Measurements from ENCODE around the gene CLPSL2.

The CLPSL2 gene

DNA sequence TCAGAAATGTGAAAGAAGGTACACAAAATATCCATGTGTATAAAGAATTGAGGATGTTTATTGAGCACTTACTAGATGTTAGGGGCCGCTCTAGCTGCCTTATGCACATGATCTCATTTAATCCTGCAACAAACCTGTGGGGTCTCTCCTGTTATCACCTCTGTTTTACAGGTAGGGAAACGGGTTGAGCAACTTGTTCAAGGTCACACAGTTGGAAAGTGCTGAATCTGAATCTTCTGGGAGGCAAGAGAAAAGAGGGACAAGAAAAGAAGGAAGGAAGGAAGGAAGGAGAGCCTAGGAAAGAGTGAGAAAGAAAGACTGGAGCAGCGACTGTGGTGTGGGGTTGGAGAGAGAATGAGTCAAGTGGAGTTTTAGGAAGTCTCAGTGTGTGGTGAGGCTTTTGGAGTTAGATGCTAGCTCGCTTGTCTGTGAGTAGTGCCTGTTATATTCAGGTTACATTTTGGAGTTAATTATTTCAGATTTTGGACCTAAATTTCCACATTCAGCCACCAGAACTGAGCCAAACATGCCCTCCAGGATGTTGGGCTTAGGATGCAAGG is 12.1 kb downstream of the CLPSL2 start:
- no peak for DNase-seq

DNA sequence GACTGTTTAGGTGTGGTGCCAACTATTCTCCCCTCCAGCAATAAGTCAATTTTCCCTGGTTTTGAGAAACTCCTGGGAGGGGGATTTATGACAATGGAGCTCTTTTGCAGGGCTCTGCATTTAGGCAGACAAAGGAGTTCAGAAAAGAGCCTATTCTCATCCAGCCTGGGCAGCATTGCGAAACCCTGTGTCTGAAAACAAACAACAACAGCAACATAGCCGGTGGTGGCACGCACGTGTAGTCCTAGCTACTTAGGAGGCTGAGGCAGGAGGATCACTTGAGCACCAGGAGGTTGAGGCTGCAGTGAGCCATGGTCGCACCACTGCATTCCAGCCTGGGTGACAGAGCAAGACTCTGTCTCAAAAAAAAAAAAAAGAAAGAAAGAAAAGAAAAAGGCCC is 14.3 kb downstream of the CLPSL2 start:
- no peak for DNase-seq

DNA sequence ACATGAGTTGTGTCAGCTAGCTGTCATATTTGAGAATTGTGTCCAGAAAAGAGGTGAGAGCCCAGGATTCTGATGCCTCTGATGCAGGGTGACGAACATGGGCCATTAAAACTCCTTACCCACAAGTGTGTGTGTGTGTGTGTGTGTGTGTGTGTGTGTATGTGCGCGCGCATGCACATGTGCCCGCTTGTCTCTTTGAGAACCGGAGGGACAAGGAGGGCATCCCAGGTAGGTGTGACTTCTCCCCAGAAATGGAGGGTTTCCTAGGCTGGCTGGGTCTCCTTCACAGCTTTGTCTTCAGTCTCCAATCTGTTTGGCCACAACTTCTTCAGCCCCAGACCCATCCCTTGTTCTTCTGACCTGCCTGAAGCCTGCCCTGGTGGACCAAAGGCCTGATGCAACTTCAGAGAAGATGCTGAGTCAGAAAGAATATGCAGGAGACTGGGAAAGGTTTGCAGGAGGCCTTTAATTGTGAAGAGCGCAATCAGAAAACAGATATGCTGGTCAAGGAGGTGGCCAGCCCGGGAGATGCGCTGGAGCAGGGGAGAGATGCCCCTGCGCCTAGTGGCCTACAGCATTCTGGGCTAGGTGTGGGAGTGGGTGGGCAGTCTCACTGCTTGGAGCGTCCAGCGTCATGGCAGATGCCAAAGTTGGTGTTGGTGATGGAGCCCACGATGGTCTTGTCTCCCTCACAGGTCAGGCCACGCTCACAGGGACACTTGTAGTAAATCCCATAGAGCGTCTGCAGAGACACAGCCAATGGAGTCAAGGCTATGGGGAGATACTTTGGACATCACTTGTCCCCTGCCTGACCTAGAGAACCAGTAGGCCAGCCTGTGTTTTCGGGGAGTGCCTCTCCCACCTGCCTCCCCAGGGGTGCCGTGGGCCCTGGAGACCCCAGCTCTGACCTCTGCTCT is 18.4 kb downstream of the CLPSL2 start:
- DNase-seq = no peak

DNA sequence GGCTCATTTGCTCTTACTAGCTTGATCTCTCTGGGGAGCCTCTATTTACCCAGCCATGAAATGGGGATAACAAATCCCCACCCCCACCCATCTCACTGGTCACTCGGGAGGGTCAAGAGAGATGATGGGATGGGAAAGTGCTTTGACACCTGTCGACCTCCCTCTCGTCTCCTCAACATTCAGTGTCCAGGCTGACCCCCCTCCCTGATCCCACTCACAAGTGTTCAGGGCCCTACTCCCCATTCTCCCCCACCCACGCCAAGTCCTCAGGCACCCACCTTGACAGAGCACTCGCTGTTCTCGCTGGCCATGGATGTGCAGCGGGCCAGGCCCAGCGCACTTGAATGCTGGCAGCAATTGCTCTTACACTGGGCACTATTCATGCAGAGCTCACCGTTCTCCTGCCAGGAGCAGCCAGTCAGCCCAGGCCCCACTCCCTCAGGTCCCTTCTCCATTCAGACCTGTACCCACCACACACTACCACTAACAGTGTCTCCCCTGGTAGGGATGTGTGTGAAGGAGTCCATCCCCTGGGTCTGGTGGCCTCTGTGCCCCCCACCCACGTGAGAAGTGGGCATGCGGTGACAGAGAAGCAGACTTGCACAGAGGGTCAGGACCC is 19.2 kb downstream of the CLPSL2 start:
- DNase-seq = no peak

DNA sequence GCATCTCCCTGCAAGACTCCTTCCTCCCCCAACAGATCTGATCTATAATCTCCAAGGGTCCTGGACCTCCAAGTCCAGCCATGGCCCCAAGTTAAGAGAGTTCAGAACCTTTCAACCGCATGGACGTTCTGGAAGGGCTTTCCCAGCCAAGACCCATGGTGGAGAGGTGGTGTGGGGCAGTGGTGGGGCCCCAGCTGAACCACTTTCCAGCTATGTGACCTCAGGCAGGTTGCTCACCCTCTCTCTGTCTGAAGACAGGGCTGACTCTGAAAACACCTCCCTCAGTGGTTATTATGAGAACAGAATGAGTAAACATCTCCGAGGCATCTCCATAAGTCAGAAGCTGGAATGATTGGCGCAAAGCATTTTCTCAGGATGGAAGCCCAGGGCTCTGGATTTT is 19.8 kb downstream of the CLPSL2 start:
- DNase-seq = no peak

DNA sequence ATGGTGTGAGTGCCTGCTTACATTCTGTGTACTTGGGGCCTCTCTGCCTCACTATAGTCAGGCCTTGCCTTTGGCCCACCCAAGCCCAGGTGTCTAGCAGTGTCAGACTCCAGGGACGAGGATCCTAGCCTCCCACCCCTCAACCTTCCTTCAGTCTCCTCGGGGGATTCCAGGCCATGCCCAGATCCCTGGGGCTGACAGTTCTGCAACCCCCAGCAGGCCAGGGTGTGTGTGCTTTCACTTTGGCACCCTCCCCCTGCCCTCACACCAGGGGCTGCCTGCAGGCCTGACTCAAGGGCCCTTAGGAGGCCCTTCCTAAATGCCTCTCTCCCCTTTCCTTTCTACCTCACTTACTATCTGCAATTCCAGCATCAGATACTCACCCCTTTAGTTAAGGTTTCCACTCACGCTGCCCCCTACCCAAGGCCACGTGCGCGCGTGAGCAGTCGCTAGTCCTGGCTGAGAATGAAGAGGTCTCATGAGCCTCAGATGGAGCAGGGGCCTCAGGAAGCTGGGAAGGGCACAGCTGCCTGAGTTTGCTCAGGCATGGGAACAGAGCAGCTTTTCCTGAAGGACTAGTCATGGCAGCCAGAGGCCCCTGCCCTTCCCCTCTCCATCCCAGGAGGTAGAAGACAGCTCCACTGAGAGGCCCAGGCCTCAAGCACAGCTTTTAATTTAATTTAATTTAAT is 21.6 kb downstream of the CLPSL2 start:
- no peak for DNase-seq

DNA sequence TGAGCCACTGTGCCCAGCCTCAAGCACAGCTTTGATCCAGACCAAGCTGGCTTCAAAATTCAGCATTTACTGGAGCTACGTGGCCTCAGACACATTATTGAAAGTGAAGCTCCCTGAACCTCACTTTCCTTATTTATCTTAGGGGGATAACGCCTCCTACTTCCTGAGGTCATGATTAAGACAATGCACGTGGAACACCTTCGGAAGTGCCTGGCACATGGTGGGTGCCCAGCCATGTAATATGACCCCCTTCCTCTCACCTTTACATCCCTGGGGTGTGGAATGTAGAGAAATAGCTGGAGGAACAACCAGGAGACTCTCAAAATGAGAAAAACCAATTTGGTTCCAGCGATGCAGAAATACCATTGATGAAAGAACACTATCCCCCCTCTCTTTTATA is 22.3 kb downstream of the CLPSL2 start:
- DNase-seq = no peak

DNA sequence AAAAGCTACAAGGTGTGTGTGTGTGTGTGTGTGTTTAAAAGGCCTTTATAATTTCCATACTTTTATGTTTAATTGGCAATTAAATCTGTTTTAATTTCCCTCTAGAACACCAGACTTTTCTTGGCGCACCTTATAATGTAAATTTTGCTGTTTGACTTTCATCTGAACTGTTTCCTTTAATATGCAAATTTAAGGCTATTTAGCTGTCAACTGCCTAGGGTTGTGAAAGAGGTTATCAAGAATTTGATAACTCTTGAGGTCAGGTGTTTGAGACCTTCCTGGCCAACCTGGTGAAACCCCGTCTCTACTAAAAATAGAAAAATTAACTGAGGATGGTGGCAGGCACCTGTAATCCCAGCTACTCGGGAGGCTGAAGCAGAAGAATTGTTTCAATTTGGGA is 24.8 kb downstream of the CLPSL2 start:
- DNase-seq = no peak

DNA sequence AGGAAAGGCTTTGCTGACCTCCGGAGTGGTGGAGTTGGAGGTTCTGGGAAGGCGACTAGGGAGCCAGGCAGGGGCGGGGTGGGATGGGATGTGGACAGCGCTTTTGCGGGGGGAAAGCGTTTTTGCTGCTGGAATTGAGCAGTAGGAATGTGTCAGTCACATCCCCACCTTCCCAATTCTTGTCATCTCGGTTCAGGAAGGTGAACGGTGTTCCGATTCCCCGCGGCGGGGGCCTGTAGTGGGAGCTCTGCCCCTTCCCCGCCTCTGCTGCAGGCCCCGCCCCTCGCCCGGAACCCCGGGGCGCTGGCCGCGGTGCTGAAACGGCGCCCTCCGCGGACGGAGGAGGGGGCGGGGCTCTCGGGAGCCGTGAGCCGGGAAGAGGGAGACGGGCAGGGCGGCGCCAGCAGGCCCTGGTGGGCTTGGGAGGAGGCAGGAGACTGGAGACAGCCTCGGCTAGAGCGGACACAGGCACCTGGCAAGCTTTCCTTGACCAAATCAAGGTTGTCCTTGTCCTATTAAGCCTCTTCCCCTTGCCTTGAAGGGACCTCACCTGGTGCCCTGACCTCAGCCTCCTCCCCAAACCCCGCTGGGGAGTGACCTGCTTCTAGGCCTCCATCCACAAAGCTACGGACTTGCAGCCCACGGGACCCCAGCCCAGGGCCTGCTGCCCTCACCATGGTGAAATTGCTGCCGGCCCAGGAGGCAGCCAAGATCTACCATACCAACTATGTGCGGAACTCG is 28.8 kb downstream of the CLPSL2 start, which contains the start of gene LHFPL5:
LHFPL5 (plus strand) TSS at position 357 of the 741 bp plus-strand sequence; CDS start at position 676, 319 bp downstream.
- peak; percentile 9 for DNase-seq

DNA sequence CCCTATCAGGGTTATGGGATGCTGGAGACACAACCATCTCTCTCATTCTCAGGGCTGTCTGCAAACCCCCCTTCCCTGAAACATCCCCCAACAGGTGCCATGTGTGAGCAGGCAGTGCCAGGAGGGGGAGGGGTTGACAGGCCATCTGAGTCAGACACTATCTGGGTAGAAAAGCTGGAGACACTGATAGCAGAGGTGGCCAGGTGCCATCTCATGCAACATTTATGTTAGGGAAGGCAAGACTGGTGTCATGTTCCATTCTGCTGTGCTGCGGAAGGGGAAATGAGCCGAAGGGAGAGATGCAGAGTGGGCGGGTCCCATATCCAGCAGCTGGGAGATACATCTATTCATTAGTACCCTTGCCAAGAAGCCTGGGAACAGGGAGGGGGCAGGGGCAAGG is 32.3 kb downstream of the CLPSL2 start:
- peak; percentile 85 for DNase-seq

DNA sequence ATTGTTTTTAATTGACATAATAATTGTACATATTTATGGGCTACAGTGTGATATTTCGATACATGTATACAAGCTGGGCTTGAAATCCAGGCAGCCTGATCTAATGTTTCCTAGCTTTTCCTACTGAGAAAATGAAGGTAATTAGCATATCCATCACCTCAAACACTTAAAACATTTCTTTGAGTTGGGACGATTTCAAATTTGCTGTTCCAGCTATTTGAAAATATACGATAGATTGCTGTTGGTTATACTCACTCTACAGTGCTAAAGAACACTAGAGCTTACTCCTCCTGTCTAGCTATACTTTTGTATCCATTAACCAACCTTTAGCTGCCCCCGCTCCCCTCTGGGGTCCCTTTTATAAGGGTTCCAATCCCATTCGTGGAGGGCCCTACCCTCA is 33.4 kb downstream of the CLPSL2 start:
- no peak for DNase-seq

DNA sequence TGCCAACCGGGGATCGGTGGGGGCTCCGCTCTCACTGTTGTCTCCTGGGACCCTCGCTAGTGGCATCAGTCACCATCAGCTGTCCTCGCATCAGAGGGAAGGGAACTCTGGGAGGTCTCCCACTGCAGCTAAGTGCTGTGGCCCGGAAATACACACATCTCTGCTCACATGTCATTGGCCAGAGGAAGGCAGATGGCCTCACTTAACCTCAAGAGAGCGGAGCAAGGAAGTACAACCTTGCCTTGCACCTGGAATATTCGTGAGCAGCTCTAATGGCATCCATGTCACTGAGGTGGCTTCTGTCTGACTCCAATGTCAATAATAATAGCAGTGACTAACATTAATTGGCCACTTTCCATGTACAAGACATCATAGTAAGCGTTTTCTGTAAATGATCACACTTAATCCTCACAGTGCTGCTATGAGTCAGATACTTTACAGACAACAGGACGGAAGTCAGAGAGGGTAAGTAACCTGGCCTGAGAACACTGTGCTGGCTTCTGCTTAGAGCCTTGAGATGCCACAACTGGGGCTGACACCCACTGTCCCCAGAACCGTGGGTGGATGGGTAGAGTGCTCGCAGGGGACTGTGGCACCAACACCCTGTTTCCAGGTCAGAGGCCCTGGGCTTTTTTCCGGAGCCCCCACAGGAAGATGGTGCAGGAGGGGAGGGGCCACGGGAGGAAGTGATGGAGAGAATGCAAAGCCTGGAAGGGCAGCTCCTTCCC is 34.7 kb downstream of the CLPSL2 start:
- peak; percentile 34 for DNase-seq

DNA sequence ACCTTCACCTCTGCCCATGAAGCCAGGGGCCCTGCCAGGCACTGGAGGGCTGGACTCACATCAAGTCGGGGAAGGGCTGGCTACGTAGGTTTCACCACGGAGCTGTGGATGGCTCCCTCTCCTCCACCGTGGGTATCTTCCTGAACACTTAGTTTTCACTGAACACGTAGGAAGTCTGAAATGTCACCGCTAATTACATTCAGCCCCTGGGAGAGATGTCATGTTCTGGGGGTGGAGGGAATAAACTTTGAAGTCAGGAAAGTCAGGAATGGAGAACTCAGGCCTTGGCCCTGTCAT is 35.2 kb downstream of the CLPSL2 start:
- DNase-seq = no peak

DNA sequence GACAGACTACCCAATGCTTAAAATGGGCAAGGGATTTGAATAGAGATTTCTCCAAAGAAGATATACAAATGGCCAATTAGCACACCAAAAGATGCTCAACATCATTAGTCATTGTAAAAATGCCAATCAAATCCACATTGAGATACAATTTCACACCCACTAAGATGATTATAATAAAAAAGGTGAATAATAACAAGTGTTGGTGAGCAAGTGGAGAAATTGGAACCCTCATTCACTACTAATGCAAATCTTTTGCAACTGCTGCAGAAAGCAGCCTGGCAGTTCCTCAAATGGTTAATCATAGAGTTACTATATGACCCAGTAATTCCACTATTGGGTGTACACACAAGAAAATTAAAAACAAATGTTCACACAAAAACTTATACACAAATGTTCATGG is 41.1 kb downstream of the CLPSL2 start:
- no peak for DNase-seq

DNA sequence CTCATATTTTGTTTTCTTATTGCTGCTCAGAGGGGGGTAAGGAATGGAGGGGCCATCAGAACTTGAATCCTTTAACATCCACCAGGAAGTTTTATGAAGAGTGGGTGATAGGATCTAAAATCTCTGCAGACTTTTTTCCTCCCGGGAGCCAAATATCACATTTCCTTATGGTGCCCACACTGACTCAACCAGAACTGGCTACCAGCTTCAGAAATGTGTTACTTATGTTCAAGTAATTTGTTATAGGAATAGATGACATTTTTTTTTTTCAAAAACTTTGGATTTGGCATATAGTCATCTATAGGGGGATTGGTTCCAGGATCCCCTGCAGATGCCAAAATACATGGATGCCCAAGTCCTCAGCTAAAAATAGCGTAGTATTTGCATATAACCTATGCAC is 47.2 kb downstream of the CLPSL2 start:
- no peak for DNase-seq

DNA sequence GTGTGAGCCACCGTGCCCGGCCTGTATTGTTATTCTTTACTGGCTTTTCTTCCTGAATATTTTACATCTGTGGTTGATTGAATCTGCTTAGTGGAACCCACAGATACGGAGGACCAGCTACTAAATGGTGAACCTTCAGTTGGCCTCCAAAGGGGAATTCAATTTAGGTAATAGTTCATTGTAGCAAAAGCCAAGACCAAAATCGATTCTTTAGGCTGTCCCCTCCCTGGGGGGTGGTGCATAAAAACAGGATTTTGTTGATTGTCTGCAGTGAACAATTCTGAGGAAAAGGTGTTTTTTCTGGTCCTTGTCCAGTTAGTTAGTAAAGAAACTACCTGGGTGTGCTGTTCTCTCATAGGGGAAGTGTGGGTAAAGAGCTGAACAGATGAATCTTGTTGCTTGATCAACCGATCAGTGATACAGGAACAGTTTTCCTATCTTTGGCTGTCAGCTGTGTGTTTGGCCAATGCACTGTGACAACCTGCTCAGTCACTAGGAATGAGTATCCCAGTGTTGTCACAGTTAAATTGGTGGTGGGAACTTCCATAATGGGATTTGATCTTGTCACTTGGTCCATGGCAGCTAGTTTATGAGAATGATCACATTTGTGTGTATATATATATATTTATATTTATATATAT is 48.3 kb downstream of the CLPSL2 start:
- DNase-seq = no peak

Measured in NCI-H1436 treated with DMSO at 0.1 percent for 48 hours (cell line).